HG03354 (cell line): ENCODE results near the gene PDE9A.

ENCODE experiments used
- ATAC-seq: cut with Tn5 transposase; IDR thresholded peaks from one replicate; pipeline ENCODE4 v1.9.1; 2021; ENCODE audit warnings: mild to moderate bottlenecking; ENCODE audit not compliant: unreplicated experiment, poor library complexity, severe bottlenecking

Gene PDE9A

GRCh38 chr21:42682661-42683210, 29.3 kb downstream of the PDE9A start:
- ATAC-seq, result no peak

- ATAC-seq, result no peak
Measured at GRCh38 chr21:42683371-42684108, 30.1 kb downstream of the PDE9A start.

DNA sequence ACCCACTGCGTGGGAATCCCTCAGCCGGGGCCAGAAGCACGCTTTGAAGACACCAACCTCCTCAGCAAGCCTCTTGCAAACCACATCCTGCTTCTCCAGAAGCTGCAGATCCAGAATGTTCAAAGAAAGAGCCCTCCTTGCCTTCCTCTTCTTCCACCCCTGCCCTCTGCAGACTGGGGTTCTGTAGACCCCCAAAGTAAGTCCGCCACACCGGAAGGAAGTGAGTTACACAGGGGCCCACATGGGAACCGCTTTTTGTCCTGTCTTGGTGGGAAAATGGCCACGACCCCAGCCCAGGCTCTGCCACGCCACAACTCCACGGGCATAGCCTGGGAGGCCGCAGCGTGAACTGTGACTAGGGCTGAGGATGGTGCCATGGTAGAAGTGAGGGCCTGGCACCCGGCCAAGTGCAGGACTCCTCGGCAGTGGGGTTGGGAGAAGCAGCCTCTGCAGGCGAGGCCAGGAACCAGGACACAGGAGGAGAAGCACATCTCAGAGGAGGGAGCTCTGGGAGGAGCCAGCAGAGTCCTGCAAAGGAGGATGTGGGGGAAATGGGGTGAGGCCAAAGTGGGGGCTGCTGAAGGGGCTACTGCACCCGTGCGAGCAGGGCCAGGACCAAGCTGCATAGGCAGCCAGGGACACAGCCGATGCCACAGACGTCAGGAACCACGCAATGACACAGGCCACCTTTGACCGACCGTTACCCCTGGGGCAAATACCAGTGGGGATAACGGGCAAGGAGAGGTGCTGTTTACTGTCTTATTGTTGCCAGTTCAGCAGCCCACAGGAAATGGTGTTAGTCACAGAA, 30.9 kb downstream of the PDE9A start:
- ATAC-seq, result no peak

DNA sequence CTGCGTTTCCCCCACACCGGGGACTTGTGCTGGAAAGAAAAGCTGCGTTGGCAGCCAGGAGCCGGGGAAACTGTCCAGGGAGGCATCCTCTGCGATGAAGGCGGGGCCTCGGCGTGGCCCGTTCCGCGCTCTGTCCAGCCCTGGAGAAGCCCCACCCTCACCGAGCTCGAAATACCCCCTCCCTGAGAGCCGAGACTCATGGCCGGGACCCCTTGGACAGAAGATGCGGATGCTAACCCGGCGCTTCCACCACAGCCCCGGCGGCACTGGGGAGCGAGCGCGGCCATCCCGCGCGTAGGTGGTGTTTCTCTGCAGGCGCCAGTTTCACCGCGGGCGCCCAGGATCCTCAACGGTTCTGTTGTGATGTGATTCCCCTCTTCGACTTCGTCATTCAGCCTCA, 31.6 kb downstream of the PDE9A start:
- no peak for ATAC-seq

GRCh38 chr21:42685954-42686500, 32.6 kb downstream of the PDE9A start:
- ATAC-seq, result no peak

GRCh38 chr21:42687796-42688195, 34.4 kb downstream of the PDE9A start:
- ATAC-seq, result no peak

- ATAC-seq, result no peak
Measured at GRCh38 chr21:42688226-42688840, 34.9 kb downstream of the PDE9A start.

GRCh38 chr21:42688841-42689371, 35.5 kb downstream of the PDE9A start:
- ATAC-seq, result no peak

DNA sequence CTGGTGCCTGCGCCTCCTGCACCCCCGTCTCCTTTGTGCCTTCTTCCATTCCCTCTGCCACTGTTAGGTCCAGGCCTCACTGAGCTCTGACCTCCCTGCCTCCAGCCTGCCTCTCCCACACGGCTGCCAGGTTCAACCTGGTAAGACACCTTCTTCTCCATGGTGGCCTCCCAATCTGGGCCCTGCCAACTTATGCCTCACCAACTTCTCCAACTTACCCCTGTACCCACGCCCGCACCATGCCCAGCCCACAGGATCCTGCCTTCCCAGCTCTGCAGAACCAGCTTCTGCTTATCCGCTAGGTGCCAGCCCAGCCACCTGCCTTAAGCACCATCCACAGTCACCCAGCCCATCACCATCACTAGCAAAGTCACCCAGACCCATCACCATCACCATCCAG, 37.2 kb downstream of the PDE9A start:
- no peak for ATAC-seq

DNA sequence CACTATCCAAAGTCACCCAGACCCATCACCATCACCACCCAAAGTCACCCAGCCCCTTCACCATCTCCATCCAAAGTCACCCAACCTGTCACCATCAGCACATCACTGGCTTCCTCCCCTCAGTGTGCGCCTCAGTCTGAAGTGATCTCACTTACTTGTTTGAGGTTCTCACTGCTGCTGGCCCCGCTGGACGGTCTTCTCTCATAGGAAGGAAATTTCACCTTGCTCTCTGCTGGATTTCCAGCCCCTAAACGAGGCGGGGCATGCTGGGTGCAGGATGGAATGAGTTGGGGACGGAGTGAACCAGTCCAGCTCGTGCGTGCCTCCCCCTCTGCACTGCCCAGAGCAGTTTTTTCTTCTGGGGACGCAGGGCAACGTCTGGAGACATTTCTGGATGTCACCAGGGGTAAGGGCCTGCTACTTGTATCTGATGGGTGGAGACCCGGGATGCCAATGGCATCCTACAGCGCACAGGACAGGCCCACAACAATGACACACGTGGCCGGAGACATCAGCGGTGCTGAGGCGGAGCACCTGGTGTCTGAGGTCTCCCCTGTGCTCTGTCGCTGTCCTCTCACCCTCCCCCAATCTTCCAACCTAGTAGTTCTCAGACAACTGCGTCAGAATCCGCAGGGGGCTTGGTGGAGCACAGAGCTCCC, 38.6 kb downstream of the PDE9A start:
- no peak for ATAC-seq

GRCh38 chr21:42692688-42693087, 39.3 kb downstream of the PDE9A start:
- ATAC-seq, result no peak

DNA sequence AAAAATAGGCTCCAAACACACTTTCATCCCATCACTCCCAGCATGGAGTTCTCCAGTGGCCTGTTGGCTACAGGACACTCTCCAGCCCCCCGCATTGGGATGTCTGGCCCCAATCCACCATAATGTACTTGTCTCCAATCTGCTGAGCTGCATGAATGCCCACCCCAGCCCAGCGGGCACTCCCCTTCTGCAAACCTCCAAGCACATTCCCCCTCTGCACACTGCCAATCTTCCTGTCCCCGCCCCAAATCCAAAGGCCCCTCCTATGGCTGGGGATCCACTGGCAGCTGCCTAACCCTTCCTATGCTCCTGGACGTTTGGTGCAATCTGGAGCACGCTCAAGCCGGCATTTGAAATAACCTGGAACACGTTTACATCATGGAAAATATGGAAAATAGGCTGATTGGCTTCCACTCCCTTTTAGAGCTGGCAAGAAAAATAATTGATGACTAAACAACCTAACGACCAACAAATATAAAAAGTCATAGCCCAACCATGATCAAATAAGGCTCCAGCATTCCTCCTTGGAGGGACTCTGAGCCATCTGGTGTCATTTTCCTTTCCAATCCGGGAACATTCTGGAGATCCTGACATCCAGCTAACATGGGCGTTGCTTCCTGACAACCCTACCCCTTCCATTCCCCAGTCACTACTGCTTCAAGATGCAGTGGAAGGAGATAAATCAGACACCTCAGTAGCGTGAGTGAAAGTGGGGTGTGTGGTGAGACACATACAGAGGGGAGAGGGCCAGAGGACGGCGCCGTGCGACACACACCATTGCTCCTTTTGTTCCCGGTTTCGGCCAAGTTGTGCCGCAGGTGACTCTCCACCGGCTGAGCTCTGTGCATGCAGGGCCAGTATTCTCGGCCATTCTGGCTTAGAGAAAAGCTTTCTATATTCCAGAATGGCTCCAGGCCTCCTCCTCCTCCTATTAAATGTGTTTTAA, 41.6 kb downstream of the PDE9A start:
- no peak for ATAC-seq

GRCh38 chr21:42695697-42696380, 42.4 kb downstream of the PDE9A start:
- no peak for ATAC-seq

GRCh38 chr21:42696501-42697040, 43.1 kb downstream of the PDE9A start:
- ATAC-seq, result no peak

DNA sequence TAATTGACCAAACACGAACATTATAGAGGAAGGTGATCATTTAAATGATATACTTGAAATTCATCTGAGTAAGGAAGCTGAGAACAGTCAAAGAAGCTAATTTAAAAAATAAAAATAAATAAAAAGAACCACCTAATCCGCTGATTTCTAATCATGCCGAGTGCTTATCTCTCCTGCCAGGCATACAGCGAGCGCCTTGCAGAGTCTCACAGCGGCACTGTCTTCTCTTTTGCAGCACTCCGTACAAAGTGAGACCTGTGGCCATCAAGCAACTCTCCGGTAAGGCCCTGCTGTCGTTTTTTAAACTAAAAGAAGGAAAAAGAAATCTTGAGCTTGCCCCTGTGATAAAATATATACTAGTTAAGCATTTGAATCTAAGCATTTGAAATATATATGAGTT, 45.3 kb downstream of the PDE9A start:
- no peak for ATAC-seq

DNA sequence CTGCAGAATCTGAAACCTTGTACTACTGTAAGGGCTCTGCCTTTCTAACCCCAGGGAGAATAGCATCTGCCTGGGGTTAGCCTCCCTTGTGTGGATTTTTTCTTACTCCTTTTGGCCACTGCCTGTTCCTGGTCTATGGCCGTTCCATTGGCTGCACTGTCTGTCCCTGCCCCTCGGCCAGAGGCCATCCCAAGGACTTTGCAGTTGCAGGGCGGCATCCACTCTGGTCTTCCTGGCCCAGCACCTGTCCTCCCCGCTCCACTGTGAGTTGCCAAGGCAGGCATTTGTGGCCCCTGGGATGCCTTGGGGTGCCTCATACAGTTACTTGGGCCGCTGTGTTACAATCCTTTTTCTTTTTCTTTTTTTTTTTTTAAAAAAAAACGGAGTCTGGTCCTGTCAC, 45.8 kb downstream of the PDE9A start:
- ATAC-seq, result no peak

- no peak for ATAC-seq
Measured at GRCh38 chr21:42701706-42702456, 48.5 kb downstream of the PDE9A start.
